NCI-H1417 (cell line): Measurements from ENCODE around the gene ANKDD1B.
A peak's percentile ranks its signal among the peaks of the same experiment; 100 is the strongest.

Experiments used
- DNase-seq, 3 experiments: peaks; one replicate each; lab custom pipeline; 2025; lab: John Stamatoyannopoulos, UW

Gene ANKDD1B

DNA sequence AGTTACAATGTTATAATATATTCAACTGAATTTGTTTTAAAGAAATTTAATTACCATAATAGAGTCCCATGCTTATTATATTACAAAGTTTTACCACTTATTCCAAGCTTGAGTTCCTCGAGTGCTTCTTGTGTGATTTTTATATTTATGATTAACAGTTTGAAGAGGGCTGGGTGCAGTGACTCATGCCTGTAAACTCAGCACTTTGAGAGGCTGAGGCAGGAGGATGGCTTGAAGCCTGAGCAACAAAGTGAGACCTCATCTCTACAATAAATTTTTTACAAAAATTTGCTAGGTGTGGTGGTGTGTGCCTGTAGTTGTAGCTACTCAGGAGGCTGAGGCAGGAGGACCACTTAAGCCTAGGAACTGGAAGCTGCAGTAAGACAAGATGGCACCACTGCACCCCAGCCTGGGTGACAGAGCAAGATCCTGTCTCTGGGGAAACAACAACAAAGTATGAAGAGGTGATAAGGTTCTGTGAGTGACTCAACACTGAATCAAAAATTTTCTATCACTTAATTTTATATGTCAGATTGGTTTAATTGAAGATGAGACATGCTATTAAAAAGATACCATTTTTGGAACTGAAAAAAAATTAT is 96.8 kb downstream of the ANKDD1B start:
- no peak for DNase-seq

GRCh38 chr5:75710637-75711036 is 99.4 kb downstream of the ANKDD1B start:
- no peak for DNase-seq

- DNase-seq: no peak
These were observed 99.9 kb downstream of the ANKDD1B start for GRCh38 chr5:75711151-75711550.

- no peak for DNase-seq
These were observed 100.8 kb downstream of the ANKDD1B start for GRCh38 chr5:75712091-75712490.

DNA sequence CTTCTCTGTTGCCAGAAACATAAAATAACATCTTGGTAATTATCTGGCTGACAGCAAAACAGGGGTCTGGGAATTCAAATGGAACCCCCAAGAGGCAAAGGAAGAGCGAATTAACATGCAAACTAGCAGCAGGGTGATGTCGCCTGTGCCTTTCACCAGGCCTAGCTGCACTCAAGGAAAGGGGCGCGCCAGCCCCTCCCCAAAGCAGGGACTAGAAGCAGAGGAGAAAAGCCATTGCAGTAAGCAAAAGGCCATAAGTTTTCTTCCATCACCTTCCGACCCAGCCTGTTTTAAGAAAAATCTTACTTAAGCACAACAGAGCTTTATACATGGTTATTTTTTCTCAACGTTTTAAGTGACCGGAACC is 105.4 kb downstream of the ANKDD1B start:
- no peak for DNase-seq

DNA sequence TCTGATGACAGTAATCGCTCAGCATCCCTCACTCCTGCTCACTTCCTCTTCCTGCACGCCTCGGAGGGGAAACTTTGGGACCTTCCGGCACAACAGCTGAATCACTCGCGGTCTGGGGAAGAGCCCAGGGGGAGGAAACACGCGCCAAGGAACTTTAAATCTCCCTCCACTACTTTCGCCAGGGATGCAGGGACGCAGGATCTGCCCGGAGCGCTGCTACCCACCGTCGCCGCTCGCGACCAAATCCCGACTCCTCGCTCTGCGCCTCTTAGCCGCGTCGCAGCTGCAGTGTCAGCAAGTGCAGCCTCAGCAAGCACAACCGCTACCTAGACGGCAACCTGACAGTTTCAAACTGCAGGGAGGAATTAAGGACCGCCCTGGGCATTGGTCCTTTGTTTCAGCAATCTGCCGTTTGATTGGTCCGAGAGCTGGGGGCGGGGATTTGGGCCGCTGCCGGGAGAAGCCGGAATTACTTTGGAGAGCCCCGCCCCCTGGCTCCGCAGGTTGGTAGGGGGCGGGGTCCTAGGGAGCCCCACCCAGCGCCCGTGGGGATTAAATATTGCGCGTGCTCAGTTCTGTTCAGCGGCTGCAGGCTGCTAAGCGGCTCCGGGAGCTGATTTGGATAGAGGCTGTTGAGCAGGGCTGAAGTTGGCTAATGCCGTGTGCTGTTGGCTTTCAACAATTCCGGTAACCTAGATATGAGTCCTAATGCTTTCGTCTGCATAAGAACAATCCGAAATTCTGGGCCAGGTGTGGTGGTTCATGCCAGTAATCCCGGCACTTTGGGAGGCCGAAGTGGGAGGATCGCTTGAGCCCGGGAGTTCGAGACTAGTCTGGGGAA is 106.0 kb downstream of the ANKDD1B start, which contains the start of gene POC5:
Gene POC5, minus strand, starts transcription at position 356 of the 841 bp plus-strand sequence. CDS start 4,500 bp downstream, outside the sequence.
- peak; percentile 93 to 99 (median 97) for DNase-seq

DNA sequence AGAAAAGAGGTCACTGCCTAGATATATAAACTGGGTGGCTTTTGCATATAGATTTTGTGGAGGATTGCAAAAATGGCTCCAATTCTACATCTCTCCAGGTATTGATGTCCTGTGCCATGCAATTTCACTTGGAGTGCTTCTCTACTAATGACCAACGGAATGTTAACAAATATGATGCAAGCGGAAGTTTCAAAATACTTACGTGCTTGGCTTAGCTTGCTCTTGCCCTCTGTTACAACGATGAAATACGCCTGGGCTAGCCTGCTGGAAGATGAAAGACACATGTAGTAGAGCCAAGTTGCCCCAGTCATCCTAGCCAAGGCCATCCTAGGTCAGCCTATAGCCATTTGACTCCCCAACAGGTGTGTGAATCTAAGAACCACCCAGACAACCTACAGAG is 109.6 kb downstream of the ANKDD1B start:
- no peak for DNase-seq
